ENCODE data around the gene BLOC1S1. TPM values are rescaled to one million over a fixed set of nuclear protein-coding genes. Genes with fewer than 3 reads are reported as not detected.

BLOC1S1 gene
- total RNA-seq, 4 donors from 2014 or later: 193 to 251 (median 239) TPM

GRCh38 chr12:55728939-55729818 is 13.3 kb downstream of the BLOC1S1 start, which contains the start of gene CD63:
Gene CD63, minus strand, starts transcription at chr12:55729009. Its CDS starts 668 bp downstream, at chr12:55728341.
- TF ChIP-seq CTCF (IDR thresholded peaks at IDR 0.05; ENCODE audit: low read depth): no peak

- no peak for TF ChIP-seq CTCF (IDR thresholded peaks at IDR 0.05; ENCODE audit: low read depth)
Measured at GRCh38 chr12:55729819-55730818, 14.3 kb downstream of the BLOC1S1 start.

- no peak for TF ChIP-seq CTCF (IDR thresholded peaks at IDR 0.05; ENCODE audit: low read depth)
Measured at GRCh38 chr12:55732288-55732687, 16.4 kb downstream of the BLOC1S1 start.

- TF ChIP-seq CTCF (IDR thresholded peaks at IDR 0.05; ENCODE audit: low read depth): no peak
Measured at GRCh38 chr12:55733021-55733555, 17.2 kb downstream of the BLOC1S1 start.

- no peak for TF ChIP-seq CTCF (IDR thresholded peaks at IDR 0.05; ENCODE audit: low read depth)
Measured at GRCh38 chr12:55733858-55734257, 18.0 kb downstream of the BLOC1S1 start.

GRCh38 chr12:55734595-55734994 is 18.7 kb downstream of the BLOC1S1 start:
- no peak for TF ChIP-seq CTCF (IDR thresholded peaks at IDR 0.05; ENCODE audit: low read depth)
